GM21423 (cell line): ENCODE measurements around the gene EPHB4.

Experiments used
- ATAC-seq: cut with Tn5 transposase; IDR thresholded peaks from one replicate; pipeline ENCODE4 v1.9.1; 2021; ENCODE audit warnings: mild to moderate bottlenecking, moderate library complexity; ENCODE audit not compliant: unreplicated experiment

Gene EPHB4

DNA sequence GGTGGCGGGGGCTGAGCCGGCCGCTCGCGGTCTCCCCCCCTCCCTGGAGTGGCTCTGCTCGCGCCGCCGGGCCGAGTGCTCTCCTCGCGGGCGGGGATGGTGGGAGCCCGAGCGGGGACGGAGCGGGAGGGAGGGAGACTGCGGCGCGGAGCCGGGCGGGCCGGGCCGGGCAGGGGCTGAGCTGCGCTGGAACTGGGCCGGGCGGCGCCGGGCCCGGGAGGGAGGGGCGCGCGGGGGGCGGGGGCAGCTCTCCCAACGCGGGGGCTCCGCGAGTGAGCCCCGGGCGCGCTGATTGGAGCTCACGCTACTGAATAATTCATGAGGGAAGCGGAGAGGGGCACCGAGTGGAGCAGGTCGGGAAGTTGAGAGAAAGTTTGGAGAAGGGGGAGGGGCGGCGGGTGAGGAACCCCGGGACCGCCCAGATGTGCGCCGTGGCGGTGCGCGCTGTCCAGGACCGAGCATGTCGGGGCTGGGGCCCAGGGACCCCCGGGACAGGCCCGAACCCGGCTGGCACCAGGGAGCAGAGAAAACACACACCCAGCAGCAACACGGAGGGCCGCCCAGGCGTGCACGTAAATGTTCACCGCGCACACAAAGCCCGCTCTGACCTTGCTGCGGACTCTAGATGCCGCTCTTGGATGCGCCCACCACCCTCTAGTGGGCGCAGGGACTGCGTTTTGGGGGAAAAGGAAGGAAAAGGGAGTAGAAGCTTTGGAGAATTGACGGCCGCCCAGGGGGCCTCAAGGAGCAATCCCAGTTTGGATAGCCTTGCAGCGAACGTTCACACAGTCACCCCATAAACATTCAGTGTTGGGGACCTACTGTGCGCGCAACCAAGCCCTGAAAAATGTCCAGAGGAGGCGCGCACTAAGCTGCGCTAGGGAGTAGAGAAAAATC lies at the start of gene EPHB4:
EPHB4 (minus strand) TSS at position 194 of the 897 bp plus-strand sequence. CDS start 493 bp downstream, outside the sequence.
- ATAC-seq = no peak

DNA sequence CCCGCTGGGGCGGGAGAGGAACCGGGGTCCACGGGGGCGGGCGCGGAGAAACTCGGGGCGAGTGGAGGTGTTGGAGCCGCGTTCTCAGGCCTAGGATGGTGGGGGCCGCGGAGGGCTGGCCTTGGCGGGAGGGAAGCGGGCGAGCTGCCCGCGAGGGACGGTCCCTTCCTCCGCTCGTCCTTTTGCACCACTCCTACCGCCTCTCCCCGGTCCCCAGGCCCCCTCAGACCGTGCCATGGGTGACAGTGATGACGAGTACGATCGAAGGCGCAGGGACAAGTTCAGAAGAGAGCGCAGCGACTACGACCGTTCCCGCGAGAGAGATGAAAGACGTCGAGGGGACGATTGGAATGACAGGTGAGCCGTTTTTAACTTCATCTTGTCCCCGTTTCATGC lies 48.0 kb upstream of the EPHB4 start:
- ATAC-seq = peak; percentile 18

DNA sequence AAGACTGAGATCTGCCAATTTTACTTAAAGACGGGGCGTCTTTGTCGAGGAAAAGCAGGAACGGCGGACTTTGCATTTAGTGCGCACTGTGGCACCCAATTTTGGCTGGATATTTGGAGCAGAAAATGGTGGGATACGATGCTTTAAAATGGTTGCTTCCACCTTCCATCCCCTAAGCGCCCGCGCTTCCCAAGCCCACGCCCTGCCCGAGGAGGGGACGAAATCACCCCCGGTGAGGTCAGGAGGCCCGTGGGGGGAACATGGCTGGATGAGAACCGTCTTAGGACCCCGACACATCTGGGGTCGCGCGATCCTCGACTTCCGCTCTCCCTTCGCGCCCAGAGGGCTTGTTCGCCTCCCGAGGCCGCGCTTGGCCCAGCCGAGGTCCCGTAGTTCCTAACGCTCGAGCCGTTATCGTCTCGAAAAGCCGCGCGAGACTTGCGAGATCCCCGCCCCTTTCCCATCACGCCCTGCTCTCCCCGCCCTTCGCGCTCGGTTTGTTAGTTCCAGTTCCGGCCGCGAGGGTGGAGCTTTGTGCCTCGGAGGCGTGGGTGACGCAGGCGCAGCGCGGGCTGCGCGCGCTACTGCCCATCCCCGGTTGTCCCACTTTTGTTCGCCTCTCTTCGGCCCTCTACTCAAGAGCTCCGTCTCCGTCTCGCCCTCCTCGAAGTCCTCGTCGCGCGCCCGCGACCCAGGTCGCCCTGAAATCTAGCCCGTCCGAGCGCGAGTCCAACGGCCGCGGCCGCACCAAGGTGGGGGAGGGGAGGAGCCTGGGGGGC lies 47.4 kb upstream of the EPHB4 start, which contains the start of gene SRRT:
SRRT (plus strand) TSS at position 527 of the 779 bp plus-strand sequence. CDS start 488 bp downstream, outside the sequence.
- ATAC-seq = peak; percentile 94

DNA sequence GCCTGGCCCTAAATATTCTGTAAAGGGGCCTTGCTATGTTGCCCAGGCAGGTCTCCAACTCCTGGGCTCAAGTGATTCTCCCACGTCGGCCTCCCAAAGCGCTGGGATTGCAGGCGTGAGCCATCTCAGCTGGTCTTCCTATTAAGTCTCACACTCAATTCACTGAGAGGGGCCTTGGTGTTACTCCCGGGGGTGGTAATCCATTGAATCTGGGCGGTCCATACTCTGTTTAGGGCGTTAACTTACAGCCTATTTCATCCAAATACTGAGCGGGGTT lies 46.9 kb upstream of the EPHB4 start:
- no peak for ATAC-seq

- no peak for ATAC-seq
Observed at GRCh38 chr7:100873599-100874299, 46.4 kb upstream of the EPHB4 start.

- no peak for ATAC-seq
Observed at GRCh38 chr7:100867776-100868485, 40.6 kb upstream of the EPHB4 start.

DNA sequence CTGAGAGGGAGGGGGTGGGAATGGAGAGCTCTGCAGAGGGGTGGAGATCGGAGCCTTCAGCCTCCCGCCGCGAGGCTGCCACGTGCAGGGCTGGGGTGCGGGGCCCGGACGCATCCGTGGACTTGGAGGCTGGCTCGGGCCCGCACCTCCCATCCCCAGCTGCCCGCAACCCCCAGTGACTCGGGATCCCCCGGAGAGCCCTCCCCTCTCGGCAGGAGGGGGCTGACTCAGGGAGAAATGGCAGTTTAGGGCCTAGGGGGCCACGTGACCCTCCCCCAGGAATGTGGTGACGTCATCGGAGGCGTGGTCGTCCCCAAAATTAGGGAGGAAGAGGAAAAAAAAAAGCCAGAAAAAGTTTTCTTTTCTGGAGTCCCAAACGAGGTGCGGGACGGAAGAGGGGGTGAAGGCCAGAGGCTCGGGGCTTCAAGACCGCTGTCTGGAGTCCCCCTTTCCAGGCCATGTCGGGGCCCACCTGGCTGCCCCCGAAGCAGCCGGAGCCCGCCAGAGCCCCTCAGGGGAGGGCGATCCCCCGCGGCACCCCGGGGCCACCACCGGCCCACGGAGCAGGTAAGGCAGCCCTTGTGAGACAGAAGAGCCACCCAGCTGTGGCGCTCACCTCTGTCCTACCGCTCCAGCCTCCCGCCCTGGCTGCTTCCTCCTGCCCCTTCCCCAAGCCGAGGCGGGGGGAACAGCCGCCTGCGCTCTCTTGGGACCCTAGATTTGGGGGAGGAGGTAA lies 39.9 kb upstream of the EPHB4 start, which contains the start of gene TRIP6:
TRIP6 (plus strand) TSS at position 348 of the 736 bp plus-strand sequence; CDS start at position 459, 111 bp downstream.
- peak; percentile 50 for ATAC-seq

GRCh38 chr7:100866729-100867039 lies 39.4 kb upstream of the EPHB4 start:
- no peak for ATAC-seq

DNA sequence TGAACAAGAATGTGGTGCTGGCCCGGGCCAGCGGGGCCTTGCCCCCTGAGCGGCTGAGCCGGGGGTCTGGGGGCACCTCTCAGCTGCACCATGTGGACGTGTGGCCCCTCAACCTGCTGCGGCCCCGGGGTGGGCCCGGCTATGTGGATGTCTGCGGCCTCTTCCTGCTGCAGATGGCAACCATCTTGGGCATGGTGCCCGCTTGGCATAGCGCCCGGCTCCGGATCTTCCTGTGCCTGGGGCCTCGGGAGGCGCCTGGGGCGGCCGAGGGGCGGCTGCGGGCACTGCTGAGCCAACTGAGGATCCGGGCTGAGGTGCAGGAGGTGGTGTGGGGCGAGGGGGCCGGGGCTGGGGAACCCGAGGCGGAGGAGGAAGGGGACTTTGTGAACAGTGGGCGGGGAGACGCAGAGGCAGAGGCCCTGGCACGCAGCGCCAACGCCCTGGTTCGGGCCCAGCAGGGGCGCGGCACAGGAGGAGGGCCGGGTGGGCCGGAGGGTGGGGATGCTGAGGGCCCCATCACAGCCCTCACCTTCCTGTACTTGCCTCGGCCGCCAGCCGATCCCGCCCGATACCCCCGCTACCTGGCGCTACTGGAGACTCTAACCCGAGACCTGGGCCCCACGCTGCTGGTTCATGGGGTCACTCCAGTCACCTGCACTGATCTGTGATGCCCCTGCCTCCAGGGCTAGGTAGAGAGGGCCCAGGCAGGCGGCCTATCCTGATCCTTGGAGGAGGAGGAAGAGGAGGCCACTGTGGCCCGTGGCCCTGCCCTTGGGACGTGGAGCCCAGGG lies 38.8 kb upstream of the EPHB4 start:
- no peak for ATAC-seq

DNA sequence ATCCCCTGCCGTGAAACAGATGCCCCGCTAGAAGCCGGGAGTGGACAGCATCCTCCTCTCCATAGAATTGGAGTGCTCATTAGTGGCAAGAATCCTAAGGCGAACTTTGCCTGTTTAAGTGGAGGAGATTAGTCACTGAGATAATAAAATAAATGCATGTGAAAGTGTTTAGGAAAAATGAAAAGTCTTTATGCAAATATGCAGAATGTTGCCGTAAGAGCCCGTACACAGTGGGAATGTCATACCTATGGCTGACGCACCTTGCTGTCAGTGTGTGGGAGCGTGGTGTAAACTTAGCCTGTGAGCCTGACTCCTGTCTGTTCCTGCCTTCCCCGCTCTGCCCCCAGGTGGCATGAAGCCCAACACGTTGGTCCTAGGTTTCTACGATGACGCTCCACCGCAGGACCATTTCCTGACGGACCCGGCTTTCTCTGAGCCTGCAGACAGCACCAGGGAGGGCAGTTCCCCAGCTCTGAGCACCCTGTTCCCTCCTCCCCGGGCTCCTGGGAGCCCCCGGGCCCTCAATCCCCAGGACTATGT lies 38.1 kb upstream of the EPHB4 start:
- ATAC-seq = no peak

- no peak for ATAC-seq
Observed at GRCh38 chr7:100864263-100864845, 37.0 kb upstream of the EPHB4 start.

- ATAC-seq = no peak
Observed at GRCh38 chr7:100863406-100863950, 36.2 kb upstream of the EPHB4 start.

GRCh38 chr7:100861616-100861985 lies 34.3 kb upstream of the EPHB4 start:
- no peak for ATAC-seq

GRCh38 chr7:100860702-100861615 lies 33.6 kb upstream of the EPHB4 start:
- ATAC-seq = no peak

- no peak for ATAC-seq
Observed at GRCh38 chr7:100859856-100860255, 32.5 kb upstream of the EPHB4 start.

DNA sequence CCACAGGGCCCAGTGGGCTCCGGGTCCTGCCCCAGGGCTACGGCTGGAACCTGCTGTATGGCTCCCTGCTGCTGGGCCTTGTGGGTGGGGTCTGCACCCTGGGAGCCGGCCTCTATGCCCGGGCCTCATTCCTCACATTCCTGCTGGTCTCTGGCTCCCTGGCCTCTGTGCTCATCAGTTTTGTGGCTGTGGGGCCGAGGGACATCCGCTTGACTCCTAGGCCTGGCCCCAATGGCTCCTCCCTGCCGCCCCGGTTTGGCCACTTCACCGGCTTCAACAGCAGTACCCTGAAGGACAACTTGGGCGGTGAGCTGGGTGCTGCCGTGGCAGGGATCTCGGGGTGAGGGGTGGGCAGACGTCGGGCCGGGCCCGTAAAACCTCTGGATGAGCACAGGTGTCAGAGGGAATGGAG lies 29.6 kb upstream of the EPHB4 start:
- no peak for ATAC-seq

DNA sequence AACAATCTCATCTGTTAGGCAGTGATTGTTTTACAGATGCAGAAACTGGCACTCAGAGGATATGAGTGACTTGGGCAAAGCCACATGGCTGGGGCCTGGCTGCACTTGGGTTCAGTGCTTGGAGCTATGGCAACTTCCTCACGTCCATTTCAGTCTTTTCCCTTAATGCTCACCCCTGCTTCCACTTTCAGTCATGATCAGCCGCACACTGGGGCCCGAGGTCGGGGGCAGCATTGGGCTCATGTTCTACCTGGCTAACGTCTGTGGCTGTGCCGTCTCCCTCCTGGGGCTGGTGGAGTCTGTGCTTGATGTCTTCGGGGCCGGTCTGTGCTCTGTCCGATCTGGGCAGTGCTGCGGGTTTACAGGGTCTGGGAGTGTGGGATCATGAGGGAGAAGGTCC lies 28.2 kb upstream of the EPHB4 start:
- ATAC-seq = no peak
